Calu3 (cell line): ENCODE data around the gene RPS16. TPM values are rescaled to one million over a fixed set of nuclear protein-coding genes. Genes with fewer than 3 reads are reported as not detected.
A peak's percentile ranks its signal among the peaks of the same experiment; 100 is the strongest.

Source experiments
- BruUV-seq: library from RNA; stranded (reverse); fragments of 400-500 nt; replicated peaks from 2 replicates; lab custom pipeline; 2021; lab: Mats Ljungman, UMichigan
- CTCF ChIA-PET: fragments of 300-600 bp; sonication (Branson Sonifier 250); formaldehyde crosslinking; loops from one replicate; lab custom pipeline; 2022; ENCODE audit warnings: antibody characterized with exemption; lab: Charles Lee
- DNase-seq: peaks from one replicate; pipeline ENCODE4 v3.0.0; 2022
- H3K27ac Mint-ChIP-seq: one replicate; pipeline ENCODE4 v1.8.0; 2022; ENCODE audit warnings: mixed read lengths; ENCODE audit not compliant: unreplicated experiment
- H3K27me3 Mint-ChIP-seq: one replicate; pipeline ENCODE4 v1.8.0; 2022; ENCODE audit warnings: mixed read lengths; ENCODE audit not compliant: unreplicated experiment
- H3K36me3 Mint-ChIP-seq: one replicate; pipeline ENCODE4 v1.8.0; 2022; ENCODE audit warnings: mild to moderate bottlenecking, moderate library complexity, mixed read lengths; ENCODE audit not compliant: insufficient read depth, unreplicated experiment
- H3K4me1 Mint-ChIP-seq: one replicate; pipeline ENCODE4 v1.8.0; 2022; ENCODE audit warnings: mild to moderate bottlenecking, low read depth, mixed read lengths; ENCODE audit not compliant: unreplicated experiment
- H3K4me3 Mint-ChIP-seq: one replicate; pipeline ENCODE4 v1.8.0; 2022; ENCODE audit warnings: mild to moderate bottlenecking, low read depth, moderate library complexity, mixed read lengths; ENCODE audit not compliant: unreplicated experiment
- H3K9me3 Mint-ChIP-seq: one replicate; pipeline ENCODE4 v1.8.0; 2022; ENCODE audit warnings: low read depth, mixed read lengths; ENCODE audit not compliant: unreplicated experiment
- intact Hi-C: fragments of 100-400 bp; cut with micrococcal nuclease; formaldehyde crosslinking; loops from one replicate; pipeline ENCODE4 v1.10.0; 2022; ENCODE audit not compliant: unreplicated experiment
- total RNA-seq: library from RNA; stranded (reverse); gene quantifications from 2 replicates; pipeline ENCODE4 v1.2.3, GENCODE V29; 2022
- TF ChIP-seq, protein P1 (sequence below): fragments of 200-600 bp; IDR thresholded peaks from one replicate; pipeline ENCODE4 v1.8.0; 2022; ENCODE audit warnings: antibody characterized with exemption; ENCODE audit not compliant: unreplicated experiment

The RPS16 gene
- total RNA-seq, 1 experiment from 2014 or later: 1,929 TPM

DNA sequence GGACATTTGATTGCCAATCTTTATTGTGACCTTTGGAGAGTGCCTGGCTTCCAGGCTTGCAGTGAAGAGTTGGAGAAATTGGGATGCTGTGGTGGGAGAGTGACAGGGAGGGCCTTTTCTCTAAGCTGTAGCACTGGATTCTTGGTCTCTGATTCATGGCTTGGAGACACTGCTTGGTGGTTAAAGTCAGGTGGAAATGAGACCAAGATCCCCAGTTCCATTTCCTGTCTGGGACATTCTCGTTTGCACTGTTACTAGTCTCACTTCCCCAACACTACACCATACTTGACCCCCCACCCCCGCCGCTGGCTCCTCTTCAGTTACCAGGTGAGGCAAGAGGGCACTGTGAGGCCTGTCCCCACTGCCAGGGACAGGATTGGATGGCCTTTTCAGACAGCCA, 12.5 kb upstream of the RPS16 start:
- CTCF ChIA-PET: interaction anchor here (0.6 to 0.9 kb wide), 2 partner anchors 13 to 29 kb away, joined by 4 read pairs; partner anchors contain the start of gene RPS16
- H3K27ac Mint-ChIP-seq: no peak overlapping the region
- intact Hi-C loops: loop anchor here (10.0 kb wide), 1 partner anchor 227 kb away; no protein-coding TSS in a partner anchor
- BruUV-seq: no TSS peak
- peaks cover 16% of the 10 kb centered on the region for H3K4me1 Mint-ChIP-seq
- no peaks in the 10 kb centered on the region for H3K27me3 Mint-ChIP-seq
- peak overlapping the region; percentile 96 for H3K4me3 Mint-ChIP-seq
- no peak for DNase-seq
- TF ChIP-seq, protein P1, sequence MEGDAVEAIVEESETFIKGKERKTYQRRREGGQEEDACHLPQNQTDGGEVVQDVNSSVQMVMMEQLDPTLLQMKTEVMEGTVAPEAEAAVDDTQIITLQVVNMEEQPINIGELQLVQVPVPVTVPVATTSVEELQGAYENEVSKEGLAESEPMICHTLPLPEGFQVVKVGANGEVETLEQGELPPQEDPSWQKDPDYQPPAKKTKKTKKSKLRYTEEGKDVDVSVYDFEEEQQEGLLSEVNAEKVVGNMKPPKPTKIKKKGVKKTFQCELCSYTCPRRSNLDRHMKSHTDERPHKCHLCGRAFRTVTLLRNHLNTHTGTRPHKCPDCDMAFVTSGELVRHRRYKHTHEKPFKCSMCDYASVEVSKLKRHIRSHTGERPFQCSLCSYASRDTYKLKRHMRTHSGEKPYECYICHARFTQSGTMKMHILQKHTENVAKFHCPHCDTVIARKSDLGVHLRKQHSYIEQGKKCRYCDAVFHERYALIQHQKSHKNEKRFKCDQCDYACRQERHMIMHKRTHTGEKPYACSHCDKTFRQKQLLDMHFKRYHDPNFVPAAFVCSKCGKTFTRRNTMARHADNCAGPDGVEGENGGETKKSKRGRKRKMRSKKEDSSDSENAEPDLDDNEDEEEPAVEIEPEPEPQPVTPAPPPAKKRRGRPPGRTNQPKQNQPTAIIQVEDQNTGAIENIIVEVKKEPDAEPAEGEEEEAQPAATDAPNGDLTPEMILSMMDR: no peak
- H3K36me3 Mint-ChIP-seq: peaks cover 59% of the 10 kb centered on the region
- H3K9me3 Mint-ChIP-seq: no peaks in the 10 kb centered on the region

DNA sequence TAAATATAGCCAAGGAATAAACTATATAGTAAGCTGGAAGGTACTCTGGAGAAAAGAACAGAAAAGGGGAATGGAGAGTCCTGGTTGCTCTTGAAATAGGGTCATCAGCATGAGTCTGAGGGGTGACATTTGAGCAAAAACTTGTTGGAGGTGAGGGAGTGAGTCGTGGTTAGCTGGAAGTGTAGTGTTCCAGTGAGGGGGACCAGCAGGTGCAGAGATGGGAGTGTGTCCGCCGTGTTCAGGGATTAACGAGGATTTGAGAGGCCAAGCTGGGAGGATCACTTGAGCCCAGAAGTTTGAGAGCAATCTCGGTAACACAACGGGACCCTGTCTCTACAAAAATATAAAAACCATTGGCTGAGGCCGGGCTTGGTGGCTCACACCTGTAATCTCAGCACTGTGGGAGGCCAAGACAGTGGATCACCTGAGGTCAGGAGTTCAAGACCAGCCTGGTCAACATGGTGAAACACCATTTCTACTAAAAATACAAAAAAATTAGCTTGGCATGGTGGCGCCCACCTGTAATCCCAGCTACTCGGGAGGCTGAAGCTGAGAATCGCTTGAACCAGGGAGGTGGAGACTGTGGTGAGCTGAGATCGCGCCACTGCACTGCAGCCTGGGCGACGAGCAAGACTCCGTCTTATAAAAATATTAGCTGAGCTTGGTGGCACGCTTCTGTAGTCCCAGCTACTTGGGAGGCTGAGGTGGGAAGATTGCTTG, 10.8 kb upstream of the RPS16 start:
- Mint-ChIP-seq H3K36me3 (peaks cover 45% of the 10 kb centered on the region), H3K27me3 (no peaks in the 10 kb centered on the region), H3K4me1 (peaks cover 16% of the 10 kb centered on the region), H3K27ac (peak overlapping the region; percentile 99), H3K9me3 (no peaks in the 10 kb centered on the region), H3K4me3 (peak overlapping the region; percentile 96)
- TF ChIP-seq, protein P1: no peak
- intact Hi-C loops: loop anchor here (10.0 kb wide), 1 partner anchor 228 kb away; no protein-coding TSS in a partner anchor
- CTCF ChIA-PET: interaction anchor here (0.7 kb wide), 1 partner anchor 32 kb away, joined by 3 read pairs; no protein-coding TSS in a partner anchor
- DNase-seq: no peak
- no TSS peak for BruUV-seq

DNA sequence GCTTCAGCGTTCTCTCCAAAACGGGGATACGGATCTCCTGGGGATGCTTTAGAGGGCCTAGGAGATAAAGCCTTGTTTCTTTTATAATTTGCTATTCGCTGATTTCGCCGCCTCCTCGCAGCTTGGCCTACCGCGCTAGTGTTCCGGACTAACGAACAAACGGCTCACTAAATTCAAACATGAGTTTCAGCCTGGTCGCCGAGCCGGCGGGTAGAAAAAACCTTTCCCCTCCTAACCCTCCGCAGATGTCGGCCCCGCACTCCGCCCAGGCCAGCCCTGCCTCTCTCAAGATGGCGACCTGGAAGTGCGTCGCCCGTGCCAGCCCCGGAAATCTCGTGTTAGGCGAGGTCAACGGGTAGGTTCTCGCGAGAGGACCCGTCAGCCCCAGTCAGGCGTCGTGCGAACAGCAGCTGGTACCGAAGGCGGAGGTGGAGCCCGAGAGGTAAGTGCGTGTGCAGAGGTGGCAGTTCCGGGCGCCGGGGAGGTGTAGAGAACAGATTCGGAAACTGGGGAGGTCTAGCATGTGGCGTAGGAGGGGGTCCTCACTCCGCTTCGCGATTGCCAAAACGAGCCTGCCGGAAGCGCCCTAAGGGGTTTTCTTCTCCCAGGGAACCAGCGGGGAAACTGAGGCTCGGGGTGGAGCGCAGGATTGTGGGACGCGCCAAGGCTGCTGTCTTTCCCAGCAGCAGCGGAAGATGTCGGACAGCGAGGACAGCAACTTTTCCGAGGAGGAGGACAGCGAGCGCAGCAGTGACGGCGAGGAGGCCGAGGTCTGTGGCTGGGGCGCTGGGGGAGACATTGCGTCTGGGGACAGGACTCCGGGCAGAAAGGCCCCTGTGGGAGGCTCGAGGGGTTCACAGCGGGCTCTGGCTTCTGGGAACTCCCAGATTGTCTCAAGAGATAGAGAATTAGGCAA, 9.7 kb upstream of the RPS16 start, which contains the start of gene SUPT5H:
TSS of gene SUPT5H (plus strand) at position 387 of the 916 bp plus-strand sequence. CDS start at position 696, 309 bp downstream.
- H3K27me3 Mint-ChIP-seq: no peaks in the 10 kb centered on the region
- CTCF ChIA-PET: interaction anchor here (0.7 to 0.9 kb wide), 3 partner anchors 10 to 731 kb away, joined by 3 to 7 read pairs (median 4); partner anchors contain the start of gene RPS16
- intact Hi-C loops: loop anchor here (10.0 kb wide), 1 partner anchor 229 kb away; no protein-coding TSS in a partner anchor
- TF ChIP-seq, protein P1: no peak
- no peaks in the 10 kb centered on the region for H3K9me3 Mint-ChIP-seq
- H3K27ac Mint-ChIP-seq: peak within 1 kb of the TSS; percentile 99
- TSS peak; percentile 69 for BruUV-seq
- peak within 1 kb of the TSS; percentile 96 for H3K4me3 Mint-ChIP-seq
- DNase-seq: peak; percentile 98
- peaks cover 38% of the 10 kb centered on the region for H3K36me3 Mint-ChIP-seq
- peaks cover 16% of the 10 kb centered on the region for H3K4me1 Mint-ChIP-seq
